ENCODE data around the gene EXOC1. TPM values are rescaled to one million over a fixed set of nuclear protein-coding genes. Genes with fewer than 3 reads are reported as not detected.

The EXOC1 gene
- total RNA-seq, 1 experiment from 2014 or later = 17.8 TPM

DNA sequence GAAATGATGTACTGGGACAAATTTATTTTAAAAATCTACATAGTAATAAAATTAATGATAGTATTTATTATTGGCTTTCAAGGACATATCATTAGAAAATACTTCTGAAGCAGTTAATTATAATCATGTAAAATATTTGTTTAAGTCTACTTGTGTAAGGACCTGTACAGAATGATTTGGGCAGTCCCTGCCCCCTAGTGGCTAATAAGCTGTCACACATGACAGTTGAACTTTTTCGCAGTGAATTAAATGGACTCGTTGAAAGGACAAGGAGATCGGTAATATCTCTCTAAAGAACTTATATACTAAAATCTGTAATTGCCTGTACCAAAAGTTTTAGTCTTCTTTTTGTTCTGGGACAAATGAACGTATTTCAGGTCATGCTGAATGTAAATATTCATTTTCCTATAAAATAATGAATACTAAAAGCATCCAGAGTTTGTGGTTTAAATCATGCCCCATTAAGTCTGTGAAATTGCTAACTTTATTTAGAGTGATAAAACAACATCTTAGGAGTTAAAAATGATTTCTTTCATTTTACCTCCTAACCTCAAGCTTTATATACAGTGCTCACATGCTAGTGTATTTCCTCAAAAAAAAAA, 13.6 kb downstream of the EXOC1 start:
- no peaks in the 10 kb centered on the region for H3K27me3 ChIP-seq (ENCODE audit: control insufficient read depth, insufficient read depth, low read length)
- no peak overlapping the region for H3K4me3 ChIP-seq (ENCODE audit: insufficient read depth, low read depth, low read length)
- H3K36me3 ChIP-seq (replicated peaks; ENCODE audit: control insufficient read depth, insufficient read depth, low read length) = no peaks in the 10 kb centered on the region; the same call in 1 of the 2 replicates
- DNase-seq = peak; percentile 26

DNA sequence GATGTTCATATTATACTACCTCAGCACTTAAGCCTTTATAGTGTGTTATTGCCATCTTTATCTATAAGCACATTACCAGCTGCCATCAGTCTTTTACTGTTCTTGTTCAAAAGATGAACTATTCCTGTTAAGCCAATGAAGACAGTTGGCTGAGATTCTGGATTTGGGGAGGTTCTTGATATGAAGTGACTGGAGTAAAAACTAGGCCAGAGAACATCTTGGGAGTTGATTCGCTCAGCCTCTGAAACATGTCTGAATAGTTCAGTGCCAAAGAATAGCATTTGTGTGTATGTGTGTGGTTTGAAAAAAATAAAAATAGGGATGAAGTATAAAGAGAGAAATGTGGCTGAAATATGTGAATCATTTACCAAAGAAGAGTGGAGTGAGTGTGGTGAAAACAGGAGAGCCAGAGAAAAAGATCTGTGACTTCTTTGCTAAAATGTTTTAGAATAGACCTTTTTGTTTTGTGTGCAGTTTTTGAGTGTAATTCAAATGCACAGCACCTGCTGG, 15.2 kb downstream of the EXOC1 start:
- Histone ChIP-seq H3K36me3 (replicated peaks; ENCODE audit: control insufficient read depth, insufficient read depth, low read length) (no peaks in the 10 kb centered on the region; the same call in 1 of the 2 replicates), H3K27me3 (ENCODE audit: control insufficient read depth, insufficient read depth, low read length) (no peaks in the 10 kb centered on the region), H3K4me3 (ENCODE audit: insufficient read depth, low read depth, low read length) (no peak overlapping the region)
- DNase-seq = no peak

DNA sequence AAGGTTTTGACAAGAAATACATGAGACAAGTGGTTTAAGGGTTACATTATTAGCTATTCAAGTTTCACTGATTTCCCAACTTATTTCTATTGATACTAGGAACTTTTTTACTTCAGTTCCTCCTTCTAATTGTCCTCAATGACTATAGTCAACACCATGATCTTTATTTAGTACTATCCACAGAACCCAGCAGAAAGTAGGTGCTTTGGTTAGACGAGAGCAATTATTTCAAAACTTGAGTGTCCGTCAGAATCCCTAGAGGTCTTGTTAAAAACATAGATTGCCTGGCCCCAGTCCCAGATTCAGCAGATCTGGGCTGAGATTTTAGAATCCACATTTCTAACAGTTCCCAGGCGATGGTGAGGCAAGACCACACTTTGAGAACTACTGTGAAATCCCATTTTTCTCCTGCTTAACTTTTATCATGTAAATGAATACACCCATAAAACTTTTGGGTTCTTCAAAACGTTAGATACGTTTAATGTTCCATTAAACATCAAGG, 17.9 kb downstream of the EXOC1 start:
- DNase-seq = no peak
- Histone ChIP-seq H3K27me3 (ENCODE audit: control insufficient read depth, insufficient read depth, low read length) (no peaks in the 10 kb centered on the region), H3K36me3 (replicated peaks; ENCODE audit: control insufficient read depth, insufficient read depth, low read length) (no peaks in the 10 kb centered on the region; the same call in 1 of the 2 replicates), H3K4me3 (ENCODE audit: insufficient read depth, low read depth, low read length) (no peak overlapping the region)

DNA sequence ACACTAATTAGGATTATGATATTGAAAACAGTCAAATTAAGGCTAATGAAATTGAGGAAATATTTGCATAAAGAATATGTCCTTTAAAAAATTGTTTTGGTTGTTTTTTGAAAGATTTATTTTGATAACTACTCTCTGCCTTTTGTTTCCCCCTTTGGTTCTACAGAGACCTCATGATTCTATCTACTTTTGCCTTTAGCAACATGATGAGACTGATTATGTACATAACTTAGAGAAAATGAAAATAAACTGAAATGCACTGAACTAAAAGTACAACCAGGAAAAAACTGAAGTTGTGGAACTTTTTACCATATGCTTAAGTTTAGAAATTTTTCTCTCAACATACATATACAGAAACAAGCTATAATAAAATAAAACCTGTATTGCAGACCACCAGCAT, 21.4 kb downstream of the EXOC1 start:
- Histone ChIP-seq H3K27me3 (ENCODE audit: control insufficient read depth, insufficient read depth, low read length) (no peaks in the 10 kb centered on the region), H3K36me3 (replicated peaks; ENCODE audit: control insufficient read depth, insufficient read depth, low read length) (no peaks in the 10 kb centered on the region; the same call in none of the 2 replicates)
- DNase-seq = no peak

DNA sequence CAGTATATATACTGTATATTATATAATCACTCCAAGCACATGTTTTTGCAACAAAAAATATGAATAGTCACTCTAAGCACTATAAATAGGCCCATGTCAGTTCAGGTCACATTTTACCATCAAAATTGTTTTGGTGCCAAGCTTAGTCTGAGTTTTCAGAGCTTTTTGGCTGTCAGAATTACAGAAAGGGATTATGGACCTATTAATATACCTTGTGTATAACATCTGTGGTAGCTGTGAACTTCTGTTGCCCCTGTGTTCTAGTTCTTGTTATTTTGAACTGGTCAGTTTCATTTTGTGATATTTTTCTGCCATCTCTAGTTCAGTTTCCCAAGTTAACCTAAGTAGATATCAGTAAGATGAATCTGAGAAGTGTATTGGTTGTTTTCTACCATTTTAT, 22.9 kb downstream of the EXOC1 start:
- H3K4me3 ChIP-seq (ENCODE audit: insufficient read depth, low read depth, low read length) = no peak overlapping the region
- no peaks in the 10 kb centered on the region for H3K27me3 ChIP-seq (ENCODE audit: control insufficient read depth, insufficient read depth, low read length)
- no peak for DNase-seq
- no peaks in the 10 kb centered on the region; the same call in 1 of the 2 replicates for H3K36me3 ChIP-seq (replicated peaks; ENCODE audit: control insufficient read depth, insufficient read depth, low read length)

More for the DNA sequence above, 21.4 kb downstream of the EXOC1 start:
- H3K4me3 ChIP-seq (ENCODE audit: insufficient read depth, low read depth, low read length) = no peak overlapping the region

DNA sequence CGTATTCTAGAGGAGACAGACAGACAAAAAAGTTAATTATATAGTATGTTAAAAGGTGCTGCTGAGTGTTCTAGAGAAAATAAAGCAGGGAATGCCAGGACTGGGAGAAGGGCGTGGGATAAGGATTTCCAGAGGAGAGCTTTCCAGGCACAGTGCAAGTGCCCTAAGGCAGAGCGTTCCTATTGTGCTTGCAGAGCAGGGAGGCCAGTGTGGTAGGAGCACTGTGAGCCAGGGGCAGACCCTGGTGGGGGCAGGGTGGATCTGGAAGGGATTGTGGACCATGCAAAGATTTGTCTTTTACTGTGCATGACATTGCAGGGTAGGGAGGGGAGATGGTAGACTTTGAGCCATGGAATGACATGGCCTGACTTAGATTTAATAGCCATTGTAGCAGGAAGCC, 25.8 kb downstream of the EXOC1 start:
- Histone ChIP-seq H3K27me3 (ENCODE audit: control insufficient read depth, insufficient read depth, low read length) (no peaks in the 10 kb centered on the region), H3K4me3 (ENCODE audit: insufficient read depth, low read depth, low read length) (no peak overlapping the region), H3K36me3 (replicated peaks; ENCODE audit: control insufficient read depth, insufficient read depth, low read length) (no peaks in the 10 kb centered on the region; the same call in none of the 2 replicates)
- no peak for DNase-seq

DNA sequence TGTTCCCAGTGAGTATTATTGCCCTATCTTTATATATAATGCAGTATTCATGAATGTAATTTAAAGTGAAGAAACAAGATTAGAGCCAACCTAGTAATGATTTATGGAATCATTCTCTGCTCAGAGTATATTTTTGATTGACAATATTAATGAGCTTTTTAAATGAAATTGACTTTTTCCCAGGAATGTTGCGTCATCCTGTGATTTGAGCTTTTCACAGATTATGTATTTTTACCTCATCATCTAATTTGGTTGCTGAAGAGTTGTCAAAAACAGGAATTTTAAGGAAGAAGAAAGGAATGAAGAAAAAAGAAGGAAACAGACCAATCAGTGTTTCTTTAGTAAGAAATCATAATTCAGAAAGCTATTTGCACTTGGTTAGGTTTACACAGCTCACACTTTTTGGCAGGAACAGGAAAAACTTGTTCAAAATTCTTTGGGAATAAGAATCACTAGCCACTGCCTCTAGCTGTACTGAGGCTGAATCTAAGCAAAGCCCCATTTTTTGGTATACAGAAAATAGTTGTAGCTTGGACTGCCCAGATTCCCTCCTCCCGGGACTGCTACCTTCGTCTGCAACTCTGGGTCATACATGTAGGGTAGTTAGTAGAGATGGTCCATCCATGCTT, 27.3 kb downstream of the EXOC1 start:
- no peaks in the 10 kb centered on the region for H3K27me3 ChIP-seq (ENCODE audit: control insufficient read depth, insufficient read depth, low read length)
- DNase-seq = no peak
- no peak overlapping the region for H3K4me3 ChIP-seq (ENCODE audit: insufficient read depth, low read depth, low read length)
- H3K36me3 ChIP-seq (replicated peaks; ENCODE audit: control insufficient read depth, insufficient read depth, low read length) = no peaks in the 10 kb centered on the region; the same call in none of the 2 replicates

DNA sequence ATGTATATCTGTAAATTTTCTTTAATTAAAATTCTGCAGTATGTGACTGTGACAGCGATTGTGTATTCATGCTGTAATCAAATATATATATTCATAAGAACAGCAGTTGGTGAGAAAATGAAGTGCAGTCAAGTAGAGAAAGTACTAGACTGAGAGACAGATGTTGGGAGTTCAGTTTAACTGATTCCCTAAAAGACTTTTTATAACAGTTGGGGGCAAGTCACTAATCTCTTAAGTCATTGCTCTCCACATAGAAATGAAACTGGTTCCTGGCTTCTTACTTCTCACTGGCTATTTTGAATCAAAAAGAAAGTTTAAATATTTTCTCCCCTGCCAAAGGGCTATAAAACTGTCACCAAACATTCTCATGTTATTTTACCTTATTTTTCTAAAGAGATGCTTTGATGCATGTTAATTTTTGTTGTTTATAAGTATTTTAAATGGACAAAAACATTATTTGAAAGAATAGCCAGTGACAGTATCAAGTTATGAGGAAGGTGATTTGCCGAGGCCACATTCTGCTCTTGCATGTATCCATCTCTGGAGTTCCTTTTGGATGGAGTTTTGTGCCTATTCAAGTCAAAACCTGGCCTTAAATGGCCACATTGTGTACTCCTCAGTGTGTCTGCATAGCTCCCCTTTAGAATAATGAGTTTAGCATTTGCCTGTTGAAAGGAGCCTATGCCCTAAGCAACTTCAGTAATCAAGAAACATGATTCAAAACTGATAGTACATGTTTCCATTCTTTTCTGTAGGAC, 30.8 kb downstream of the EXOC1 start:
- Histone ChIP-seq H3K36me3 (replicated peaks; ENCODE audit: control insufficient read depth, insufficient read depth, low read length) (no peaks in the 10 kb centered on the region; the same call in 1 of the 2 replicates), H3K27me3 (ENCODE audit: control insufficient read depth, insufficient read depth, low read length) (no peaks in the 10 kb centered on the region), H3K4me3 (ENCODE audit: insufficient read depth, low read depth, low read length) (no peak overlapping the region)
- no peak for DNase-seq

DNA sequence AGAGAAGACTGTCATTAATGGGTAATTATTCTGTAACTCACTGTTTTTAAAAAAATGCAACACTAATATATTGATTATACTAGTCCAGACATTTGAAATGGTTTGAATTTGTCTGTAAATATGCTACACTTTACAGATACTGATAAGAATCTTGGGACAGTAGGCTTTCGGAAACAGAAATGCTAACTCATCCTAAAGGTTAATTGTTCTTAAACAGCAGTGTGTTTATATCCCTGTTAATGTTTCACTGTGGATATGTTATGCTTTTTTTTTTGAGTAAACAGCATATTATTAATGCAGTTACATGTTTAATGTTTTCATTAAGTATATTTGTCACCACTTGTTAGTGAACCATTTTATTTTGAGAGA, 31.4 kb downstream of the EXOC1 start:
- Histone ChIP-seq H3K36me3 (replicated peaks; ENCODE audit: control insufficient read depth, insufficient read depth, low read length) (no peaks in the 10 kb centered on the region; the same call in 1 of the 2 replicates), H3K4me3 (ENCODE audit: insufficient read depth, low read depth, low read length) (no peak overlapping the region), H3K27me3 (ENCODE audit: control insufficient read depth, insufficient read depth, low read length) (no peaks in the 10 kb centered on the region)
- DNase-seq = no peak

DNA sequence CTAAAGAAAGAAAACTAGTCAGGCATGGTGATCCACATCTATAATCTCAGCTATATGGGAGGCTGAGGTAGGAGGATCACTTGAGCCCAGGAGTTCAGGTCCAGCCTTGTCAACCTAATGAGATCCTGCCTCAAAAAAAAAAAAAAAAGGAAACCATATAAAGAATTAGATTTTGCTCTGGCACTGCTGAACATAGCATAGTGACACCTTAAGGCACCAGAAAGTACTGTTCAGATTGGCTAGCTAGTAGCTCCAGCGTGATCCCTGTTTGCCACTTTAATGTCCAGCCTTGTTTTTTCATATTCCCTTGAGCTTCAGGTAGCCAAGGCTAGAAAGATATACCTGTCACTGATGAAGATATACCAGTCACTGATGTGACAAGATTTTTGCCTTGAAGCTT, 34.1 kb downstream of the EXOC1 start:
- H3K36me3 ChIP-seq (replicated peaks; ENCODE audit: control insufficient read depth, insufficient read depth, low read length) = no peaks in the 10 kb centered on the region
- DNase-seq = peak; percentile 8
- H3K27me3 ChIP-seq (ENCODE audit: control insufficient read depth, insufficient read depth, low read length) = no peaks in the 10 kb centered on the region
- H3K4me3 ChIP-seq (ENCODE audit: insufficient read depth, low read depth, low read length) = no peak overlapping the region

DNA sequence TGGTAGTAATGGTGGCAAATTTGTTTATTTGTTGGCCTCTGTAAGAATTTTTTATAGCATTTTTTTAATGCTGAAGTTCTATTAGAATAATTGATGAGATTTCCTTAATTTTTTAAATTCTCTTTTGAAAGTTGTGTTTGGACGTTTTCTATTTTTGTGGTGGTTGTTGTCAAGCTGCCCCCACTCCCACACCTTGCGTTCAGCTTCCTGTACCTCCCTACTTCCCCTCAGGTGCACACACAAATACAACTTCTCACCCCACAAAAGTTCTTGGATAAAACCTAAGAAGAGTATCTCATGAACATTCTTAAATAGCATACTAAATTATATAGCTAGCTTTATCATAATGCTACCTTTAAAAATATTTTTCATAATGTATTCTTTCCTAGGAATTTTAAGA, 38.7 kb downstream of the EXOC1 start:
- no peak for DNase-seq
- Histone ChIP-seq H3K4me3 (ENCODE audit: insufficient read depth, low read depth, low read length) (no peak overlapping the region), H3K36me3 (replicated peaks; ENCODE audit: control insufficient read depth, insufficient read depth, low read length) (no peaks in the 10 kb centered on the region; the same call in 1 of the 2 replicates), H3K27me3 (ENCODE audit: control insufficient read depth, insufficient read depth, low read length) (no peaks in the 10 kb centered on the region)

DNA sequence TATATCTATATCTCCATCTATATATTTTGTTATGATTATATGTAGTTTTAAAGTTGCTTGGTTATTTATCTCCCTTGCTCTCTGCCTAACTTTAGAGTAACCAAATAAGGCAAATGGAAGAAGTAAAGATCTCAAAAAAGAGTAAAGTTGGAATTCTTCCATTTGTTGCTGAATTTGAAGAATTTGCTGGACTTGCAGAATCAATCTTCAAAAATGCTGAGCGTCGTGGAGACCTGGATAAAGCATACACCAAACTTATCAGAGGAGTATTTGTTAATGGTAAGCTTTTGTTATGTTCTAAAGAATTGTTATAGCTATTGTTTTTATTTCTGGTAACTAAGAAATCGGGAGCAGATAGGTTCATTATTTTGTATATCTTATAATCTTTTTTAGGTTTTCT, 43.2 kb downstream of the EXOC1 start:
- H3K27me3 ChIP-seq (ENCODE audit: control insufficient read depth, insufficient read depth, low read length) = no peaks in the 10 kb centered on the region
- H3K36me3 ChIP-seq (replicated peaks; ENCODE audit: control insufficient read depth, insufficient read depth, low read length) = no peaks in the 10 kb centered on the region; the same call in 1 of the 2 replicates
- DNase-seq = no peak
- no peak overlapping the region for H3K4me3 ChIP-seq (ENCODE audit: insufficient read depth, low read depth, low read length)

DNA sequence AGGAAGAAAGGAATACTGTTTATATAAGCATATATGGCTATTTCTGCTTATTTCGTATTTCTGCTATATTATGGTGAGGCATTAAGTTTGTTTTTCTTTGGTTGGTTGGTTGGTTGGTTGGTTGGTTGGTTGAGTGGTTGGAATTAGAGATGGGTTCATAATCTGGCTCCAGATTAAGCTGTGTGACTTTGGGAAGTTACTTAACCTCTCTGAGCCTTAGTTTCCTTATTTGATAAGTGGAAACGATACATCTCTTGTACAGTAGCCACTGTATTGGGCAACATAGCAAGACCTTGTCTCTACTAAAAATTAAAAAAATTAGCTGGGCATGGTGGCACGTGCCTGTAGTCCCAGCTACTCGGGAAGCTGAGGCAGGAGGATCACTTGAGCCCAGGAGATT, 49.2 kb downstream of the EXOC1 start:
- Histone ChIP-seq H3K36me3 (replicated peaks; ENCODE audit: control insufficient read depth, insufficient read depth, low read length) (no peaks in the 10 kb centered on the region; the same call in 1 of the 2 replicates), H3K27me3 (ENCODE audit: control insufficient read depth, insufficient read depth, low read length) (no peaks in the 10 kb centered on the region), H3K4me3 (ENCODE audit: insufficient read depth, low read depth, low read length) (no peak overlapping the region)
- DNase-seq = no peak

DNA sequence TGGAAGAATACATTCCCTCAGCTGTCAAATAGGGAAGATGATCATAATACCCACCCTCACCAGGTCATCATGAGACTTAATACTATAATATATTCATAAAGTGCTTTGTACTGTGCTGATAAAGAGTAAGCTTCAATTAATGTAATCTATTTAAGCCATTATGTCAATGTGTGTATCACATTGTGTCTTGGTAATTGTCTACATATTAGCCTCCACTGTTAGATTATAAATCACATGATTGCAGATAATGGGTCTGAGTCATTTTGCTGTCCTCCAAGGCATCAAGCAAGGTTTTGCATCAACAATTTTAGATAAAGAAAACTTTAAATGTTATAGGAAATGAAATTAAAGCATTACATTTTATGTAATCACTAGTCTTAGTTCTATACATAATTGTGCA, 50.1 kb downstream of the EXOC1 start:
- Histone ChIP-seq H3K36me3 (replicated peaks; ENCODE audit: control insufficient read depth, insufficient read depth, low read length) (no peaks in the 10 kb centered on the region; the same call in 1 of the 2 replicates), H3K4me3 (ENCODE audit: insufficient read depth, low read depth, low read length) (no peak overlapping the region), H3K27me3 (ENCODE audit: control insufficient read depth, insufficient read depth, low read length) (no peaks in the 10 kb centered on the region)
- DNase-seq = no peak

Measured in H7 (cell line).